ENCODE data around the gene TNIK.
"Not testable (repeated sequence)": the region's sequence is repeated elsewhere in the genome, so short reads cannot be mapped to it uniquely, and the experiment has no call there.

Gene TNIK

DNA sequence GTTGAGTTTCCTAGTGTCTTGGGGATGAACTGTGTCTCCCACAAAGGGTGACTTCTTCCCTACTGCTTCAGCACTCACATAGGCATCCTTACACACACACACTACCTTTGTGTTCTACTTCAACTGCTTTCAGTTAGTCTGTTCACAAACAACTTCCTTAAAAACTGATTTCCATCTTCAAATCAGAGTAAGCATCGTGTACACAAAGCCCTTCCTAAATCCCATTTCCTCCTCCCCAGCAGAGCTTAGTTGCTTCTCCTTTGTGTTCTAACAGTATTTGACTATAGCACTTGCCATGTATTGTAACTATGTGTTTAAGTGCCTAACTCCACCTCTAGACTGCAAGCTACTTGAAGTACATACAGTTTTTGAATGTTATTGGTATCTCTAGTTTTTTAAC is 71.7 kb downstream of the TNIK start:
- DNase-seq (ENCODE audit: low read depth in 4 of 4, low spot score in 1 of 4), result no peak

DNA sequence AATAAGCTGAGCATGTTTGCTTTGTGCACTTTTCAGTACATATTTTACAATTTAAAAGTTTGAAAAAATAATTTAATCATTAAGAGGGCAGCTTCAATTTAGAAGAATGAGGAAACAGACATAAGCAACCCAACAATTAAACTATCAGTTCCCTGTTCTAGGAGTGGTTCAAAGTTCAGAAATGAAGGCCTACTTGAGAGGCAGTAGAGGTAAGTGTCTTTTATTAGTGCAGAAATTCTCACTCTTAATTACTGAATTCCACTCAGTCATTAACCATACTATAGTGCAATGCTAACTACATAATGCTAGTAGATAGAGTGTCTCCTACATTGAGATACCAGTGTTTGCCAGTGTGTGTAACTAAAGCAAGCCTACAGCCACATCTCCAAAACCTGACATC is 73.1 kb downstream of the TNIK start:
- DNase-seq (ENCODE audit: low read depth in 4 of 4, low spot score in 1 of 4), result no peak

DNA sequence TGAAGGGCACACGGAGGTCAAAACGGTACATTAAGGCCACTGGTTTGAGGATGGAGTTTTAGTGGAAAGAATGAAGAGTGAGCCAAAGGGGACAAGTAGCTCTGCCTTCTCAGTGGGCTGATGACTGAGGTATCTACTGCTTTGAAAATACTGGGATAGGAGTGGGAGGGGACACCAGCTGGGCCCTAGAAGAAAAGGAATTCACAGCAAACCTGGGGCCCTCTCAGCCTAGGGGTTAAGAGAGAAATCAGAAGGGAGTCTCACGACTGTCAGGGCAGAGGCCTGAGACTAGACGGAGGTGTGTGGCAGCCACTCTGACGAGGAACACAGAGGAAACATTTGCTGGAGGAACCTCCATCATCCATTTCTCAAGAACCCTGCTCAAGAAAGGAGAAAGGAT is 75.1 kb downstream of the TNIK start:
- no peak for DNase-seq (ENCODE audit: low read depth in 4 of 4, low spot score in 1 of 4)

DNA sequence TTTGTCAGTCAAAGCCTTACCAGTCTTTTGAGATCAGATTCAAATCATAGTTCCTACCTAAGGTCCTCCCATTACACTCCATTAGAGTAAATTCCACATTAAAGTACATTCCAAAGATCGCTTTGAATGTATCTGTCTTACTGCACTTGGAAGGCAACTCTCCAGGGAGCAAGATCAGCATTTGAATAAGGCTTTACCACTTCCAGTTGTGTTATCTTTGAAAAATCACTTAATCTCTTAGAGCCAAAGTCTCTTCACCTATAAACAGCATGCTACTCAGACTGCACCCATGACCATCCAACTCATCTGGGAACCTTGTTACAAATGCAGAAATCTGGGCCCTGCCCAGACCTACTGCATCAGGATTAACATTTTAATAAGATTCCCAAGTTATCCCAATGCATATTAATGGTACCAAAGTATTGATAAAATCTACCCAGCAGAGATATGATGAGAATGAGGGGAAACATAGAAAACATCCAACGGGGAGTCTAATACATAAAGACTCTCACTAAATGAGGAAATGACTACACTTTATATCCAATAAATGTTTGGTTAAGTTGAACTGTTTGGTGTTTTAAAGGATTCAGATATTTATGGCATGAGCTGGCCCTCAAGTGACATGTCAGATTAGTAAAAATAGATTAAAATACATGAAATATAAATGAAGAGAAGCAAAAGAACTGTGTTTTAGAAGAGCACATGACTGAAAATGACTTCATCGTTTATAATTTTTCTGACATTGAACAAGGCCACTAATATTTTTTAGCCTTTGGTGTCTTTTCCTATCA is 75.9 kb downstream of the TNIK start:
- no peak for DNase-seq (ENCODE audit: low read depth in 4 of 4, low spot score in 1 of 4)

DNA sequence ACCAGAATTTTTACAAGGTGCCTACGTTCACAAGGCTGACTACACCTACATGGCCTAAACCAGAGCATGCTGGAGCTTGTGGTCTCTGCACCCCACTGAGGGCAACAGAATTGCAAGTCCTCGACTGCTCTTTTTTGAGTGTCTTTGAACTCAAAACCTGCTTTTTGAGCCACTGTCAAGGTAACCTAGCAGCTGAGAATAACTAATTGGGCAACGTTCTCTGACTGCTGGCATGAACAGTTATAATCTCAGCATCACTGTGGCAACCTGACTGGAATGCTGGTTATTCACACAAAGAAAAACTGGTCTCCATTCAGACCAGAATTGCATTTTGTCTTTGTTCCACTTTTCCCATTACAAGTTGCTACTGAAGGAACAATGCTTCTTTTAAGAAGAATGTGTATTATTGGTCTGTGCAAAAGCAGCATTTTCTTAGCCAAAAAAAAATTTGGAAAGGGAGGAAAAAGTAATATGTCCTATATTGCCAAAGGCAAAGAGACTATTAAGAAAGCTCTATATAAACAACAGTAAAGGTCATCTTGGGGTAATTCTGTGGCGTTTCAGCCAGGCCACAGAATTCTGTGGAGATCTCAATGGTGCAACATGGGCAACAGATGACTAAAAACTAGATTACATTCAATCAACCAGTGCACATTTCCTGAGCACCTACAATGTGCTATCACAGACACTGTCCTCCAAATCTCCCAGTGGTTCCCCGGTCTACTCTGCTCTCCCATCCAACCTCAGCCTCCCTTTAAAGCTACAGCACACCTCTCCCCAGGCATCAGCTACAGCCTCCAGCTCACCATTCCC is 76.8 kb downstream of the TNIK start:
- no peak for DNase-seq (ENCODE audit: low read depth in 4 of 4, low spot score in 1 of 4)

DNA sequence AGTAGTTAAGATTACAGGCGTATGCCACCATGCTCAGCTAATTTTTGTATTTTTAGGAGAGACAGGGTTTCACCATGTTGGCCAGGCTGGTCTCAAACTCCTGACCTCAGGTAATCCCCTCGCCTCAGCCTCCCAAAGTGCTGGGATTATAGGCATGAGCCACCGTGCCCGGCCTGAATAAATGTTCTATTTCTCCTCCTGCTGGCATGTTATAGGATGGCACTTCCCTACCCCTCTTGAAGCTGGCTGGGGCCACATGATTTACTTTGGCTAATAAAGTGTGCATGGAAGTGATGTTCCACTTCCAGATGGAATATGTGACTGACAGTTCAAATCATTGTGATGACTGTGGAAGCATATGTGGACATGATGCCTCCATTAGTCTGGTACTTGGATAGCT is 77.9 kb downstream of the TNIK start:
- DNase-seq (ENCODE audit: low read depth in 4 of 4, low spot score in 1 of 4), result not testable (repeated sequence)

DNA sequence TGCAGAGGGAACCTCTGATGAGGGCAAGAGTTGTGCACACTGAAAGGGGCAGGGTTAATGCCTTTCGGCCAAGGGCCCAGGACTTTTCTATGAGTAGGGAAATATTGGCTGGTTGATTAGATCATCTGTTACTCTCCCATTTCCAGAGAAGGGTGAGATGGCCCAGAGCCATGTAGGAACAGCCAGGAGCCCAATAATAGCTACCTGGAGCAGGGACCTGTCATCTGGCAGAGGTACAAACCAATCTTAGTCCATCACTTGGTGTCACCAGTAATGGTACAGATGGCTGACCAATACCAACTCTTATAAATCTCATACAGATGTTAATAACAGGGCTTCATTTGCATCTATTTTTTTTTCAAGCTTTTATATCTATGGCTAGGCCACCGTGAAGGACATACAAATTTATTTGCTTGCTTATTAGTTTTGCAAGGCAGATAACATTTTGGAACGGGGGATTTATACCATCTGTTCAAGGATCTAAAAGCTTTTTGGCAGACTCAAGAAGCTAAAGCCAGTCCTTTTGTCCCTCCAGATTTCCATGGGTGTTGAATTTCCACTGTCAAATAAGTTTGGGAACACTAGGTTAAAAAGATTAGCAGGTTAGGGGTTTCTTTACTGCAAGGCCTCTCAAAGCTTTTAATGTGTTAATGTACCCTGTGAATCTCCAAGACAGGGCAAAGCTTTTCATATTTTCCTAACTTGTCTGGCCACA is 79.3 kb downstream of the TNIK start:
- DNase-seq (ENCODE audit: low read depth in 4 of 4, low spot score in 1 of 4), result no peak

DNA sequence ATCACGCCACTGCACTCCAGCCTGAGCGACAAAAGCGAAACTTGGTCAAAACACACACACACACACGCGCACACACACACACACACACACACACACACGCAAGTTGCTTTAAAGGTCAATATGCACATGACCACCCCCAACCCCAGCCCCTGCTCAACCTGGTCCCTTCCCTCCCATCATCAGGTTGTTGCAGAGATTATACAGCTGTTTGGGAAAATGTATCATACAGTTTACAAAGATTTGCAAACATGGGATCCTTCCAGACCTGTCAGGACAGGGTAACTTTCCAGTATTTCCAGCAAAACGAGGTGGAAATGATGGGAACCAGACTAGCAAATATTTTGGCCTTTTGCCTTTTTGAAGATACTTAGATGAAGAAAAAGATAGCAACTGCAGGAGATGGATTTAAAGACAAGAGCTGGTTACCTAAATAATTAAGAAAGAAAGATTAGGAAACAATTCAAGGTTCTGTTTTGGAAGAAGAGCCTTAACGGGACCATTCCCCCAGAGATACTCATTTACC is 80.2 kb downstream of the TNIK start:
- no peak for DNase-seq (ENCODE audit: low read depth in 4 of 4, low spot score in 1 of 4)

DNA sequence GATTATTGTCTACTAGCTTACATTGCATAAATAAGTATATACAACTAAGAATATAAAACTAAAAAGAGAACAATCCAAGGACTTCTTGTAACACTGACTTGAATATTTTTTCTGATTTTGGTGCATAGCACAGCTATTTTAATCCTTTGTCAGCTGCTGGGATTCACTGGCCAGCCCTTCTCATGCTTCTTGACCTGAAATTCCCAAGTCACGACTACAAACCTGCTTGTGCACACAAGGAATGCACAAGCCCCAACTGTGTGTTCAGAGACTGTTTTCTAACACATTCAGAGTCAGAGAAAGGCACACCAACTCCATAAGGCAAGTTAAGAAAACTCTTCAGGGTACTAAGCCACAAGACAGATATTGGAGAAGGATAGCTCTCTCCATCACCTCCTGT is 80.9 kb downstream of the TNIK start:
- DNase-seq (ENCODE audit: low read depth in 4 of 4, low spot score in 1 of 4), result no peak

DNA sequence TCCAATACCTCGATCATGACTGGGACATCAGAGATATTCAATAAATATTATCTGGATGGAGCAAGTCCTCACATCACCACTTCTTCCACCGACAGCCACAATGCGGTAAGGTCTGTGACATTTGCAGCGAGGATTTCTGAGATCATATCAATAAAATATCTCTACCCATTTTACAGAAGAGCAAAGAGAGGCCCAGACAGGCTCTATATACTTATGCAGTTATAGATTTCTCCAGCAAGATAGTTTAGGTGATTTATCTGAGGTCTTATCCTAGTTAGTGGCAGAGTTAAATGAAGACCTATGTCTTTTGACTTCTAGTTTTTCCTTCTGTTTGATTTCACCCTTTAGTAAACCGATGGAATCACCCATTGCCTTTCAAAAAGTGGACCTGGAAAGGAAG is 81.6 kb downstream of the TNIK start:
- no peak for DNase-seq (ENCODE audit: low read depth in 4 of 4, low spot score in 1 of 4)

DNA sequence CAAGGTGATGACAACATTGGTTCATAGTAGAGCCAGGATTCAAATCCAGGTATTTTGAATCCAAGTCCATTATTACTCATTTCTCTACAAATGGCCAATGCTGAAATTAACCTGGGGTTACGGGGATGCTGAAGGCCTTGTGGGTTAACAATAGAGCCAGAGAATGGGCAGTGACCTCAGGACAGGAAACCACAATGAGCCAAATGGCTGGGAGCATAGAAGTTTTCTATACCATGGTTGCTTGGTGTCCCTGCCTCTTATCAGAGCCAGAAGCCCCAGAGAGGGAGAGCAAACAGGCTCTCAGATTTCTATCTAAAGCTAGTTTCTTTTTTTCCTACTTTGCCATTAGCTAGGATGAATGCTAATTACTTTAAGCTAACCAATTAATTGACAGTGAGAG is 82.3 kb downstream of the TNIK start:
- DNase-seq (ENCODE audit: low read depth in 4 of 4, low spot score in 1 of 4), result no peak

DNA sequence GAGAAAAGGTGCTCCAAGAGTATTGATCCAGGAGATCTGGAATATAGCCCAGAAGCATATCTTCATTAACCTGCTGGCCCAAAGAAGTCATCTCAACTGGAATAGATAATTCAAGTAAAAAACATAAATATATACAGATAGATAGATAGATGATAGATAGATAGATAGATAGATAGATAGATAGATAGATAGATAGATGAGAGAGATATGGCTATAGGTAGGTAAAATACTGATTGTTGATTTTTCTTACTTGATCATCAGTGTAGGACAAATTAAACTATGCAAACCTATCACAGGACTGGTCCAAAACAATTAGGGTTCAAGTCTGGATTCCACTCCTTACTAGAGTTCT is 83.6 kb downstream of the TNIK start:
- DNase-seq (ENCODE audit: low read depth in 4 of 4, low spot score in 1 of 4), result no peak

DNA sequence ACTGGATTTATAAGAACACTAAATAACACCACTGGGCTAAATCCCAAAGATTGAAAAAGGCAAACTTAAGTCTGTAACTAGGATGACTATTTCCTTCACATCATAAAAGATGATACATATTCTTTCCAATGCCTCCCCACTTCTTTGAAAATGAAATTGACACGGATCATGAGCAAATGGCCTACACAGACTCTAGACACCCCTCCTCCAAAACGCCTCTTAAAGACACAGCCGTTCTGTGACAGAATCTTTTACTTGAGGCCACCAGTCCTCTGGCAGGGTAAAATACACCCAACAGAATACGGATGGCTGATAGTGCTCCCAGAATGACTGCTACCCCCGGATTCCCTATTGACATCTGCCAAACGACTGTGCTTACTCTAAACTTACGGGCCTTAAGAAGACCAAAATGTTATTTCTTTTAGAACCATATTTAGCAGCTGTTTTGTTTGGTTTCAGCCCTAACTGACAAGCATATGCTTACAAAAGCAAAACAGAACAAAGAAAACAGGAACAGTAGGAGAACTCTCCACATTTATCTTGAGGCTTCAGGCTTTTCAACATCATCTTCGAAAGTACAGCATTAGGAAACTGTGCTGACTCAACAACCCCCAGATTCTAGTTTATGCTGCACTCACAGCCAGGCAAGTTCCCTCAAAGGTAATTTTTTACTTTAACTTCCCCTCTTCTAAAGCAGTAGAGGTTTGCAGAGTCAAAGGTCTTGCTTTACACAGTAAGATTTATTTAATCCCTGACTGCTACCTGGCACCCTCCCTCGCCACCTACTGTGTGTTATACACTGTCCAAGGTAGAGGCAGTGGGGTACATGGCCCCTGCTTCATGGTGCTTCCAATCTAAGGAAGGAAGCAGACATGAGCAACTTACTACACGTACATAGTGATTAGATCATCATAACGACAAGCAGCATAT is 84.3 kb downstream of the TNIK start:
- DNase-seq (ENCODE audit: low read depth in 4 of 4, low spot score in 1 of 4), result no peak

DNA sequence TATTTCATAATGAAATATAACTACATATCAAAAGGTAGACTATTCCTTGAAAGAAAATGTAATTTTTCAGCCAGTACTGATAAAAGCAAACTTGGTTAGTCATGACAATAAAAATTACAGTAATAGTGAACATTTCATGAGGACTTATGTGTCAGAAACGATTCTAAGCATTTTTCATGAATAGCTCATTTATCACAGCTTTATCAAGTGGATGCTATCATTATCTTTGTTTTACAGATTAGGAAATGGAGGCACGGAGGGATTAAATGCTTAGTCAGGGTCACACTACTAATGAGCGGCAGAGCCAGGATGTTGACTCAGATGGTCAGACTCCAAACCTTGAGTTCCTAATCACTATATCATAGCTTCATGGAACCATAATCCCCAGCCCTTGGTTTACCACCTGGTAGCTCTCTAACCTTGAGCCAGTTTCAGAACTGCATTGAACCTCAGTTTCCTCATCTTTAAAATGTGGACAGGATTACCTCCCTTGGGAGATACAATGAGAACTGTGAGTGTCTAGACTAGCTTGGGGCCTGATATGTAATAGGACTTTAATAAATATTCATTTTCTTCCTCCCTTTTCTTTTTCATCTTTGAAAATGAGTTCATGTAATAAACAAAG is 85.4 kb downstream of the TNIK start:
- DNase-seq (ENCODE audit: low read depth in 4 of 4, low spot score in 1 of 4), result no peak

DNA sequence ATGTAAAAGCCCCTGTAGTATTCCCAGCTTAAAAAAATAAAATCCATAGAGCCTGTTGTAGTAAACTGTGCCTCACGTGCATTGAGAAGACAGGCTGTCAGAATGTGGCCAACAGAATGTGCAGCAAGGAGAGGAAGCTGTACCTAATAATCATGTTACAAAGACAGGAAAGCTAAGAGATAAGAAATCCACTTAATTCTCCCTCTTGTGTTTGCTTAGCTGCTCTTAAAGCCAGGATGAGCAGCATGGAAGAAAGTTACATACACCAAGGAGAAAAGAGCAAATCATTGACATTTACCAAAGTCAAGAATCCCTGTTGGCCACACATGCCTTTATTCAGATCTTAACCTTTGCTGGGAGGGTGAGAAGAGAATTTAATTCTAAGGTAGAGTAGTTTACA is 85.9 kb downstream of the TNIK start:
- DNase-seq (ENCODE audit: low read depth in 4 of 4, low spot score in 1 of 4), result no peak

DNA sequence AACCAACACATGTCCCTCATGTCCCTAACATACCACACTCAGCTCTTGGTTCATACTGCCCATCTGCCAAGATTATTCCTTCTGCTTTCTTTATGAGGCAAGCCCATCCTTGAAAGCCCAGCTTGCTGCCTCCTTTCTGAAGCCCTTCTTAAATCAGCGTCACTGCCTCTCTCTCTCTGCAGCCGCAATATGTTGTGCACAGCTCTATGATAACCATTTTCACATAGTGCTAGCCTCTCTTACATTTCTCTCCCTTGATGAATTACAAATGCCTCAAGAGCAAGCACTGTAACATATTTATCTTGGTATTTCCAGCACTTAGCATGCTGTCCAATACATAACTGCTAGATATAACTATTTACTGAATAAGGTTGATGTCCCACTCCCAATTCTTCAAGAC is 86.5 kb downstream of the TNIK start:
- DNase-seq (ENCODE audit: low read depth in 4 of 4, low spot score in 1 of 4), result no peak

DNA sequence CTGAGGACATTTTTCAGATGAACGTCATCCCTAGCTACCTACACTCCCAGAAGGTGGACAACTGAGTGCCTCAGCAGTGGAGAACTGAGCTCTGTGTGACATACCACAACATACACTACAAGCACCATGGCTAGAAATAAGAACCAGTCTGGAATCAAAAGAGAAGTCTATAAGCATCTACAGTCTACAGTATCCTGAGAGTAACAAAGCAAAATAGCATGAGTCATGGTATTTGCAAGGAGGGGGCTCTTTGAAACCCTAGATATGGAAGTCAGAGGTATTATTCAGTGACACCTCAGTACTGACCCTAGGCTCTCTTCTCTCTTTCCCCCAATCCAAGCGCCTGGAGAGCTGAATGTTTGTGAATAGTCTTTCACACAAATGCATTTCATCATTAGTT is 87.5 kb downstream of the TNIK start:
- no peak for DNase-seq (ENCODE audit: low read depth in 4 of 4, low spot score in 1 of 4)

DNA sequence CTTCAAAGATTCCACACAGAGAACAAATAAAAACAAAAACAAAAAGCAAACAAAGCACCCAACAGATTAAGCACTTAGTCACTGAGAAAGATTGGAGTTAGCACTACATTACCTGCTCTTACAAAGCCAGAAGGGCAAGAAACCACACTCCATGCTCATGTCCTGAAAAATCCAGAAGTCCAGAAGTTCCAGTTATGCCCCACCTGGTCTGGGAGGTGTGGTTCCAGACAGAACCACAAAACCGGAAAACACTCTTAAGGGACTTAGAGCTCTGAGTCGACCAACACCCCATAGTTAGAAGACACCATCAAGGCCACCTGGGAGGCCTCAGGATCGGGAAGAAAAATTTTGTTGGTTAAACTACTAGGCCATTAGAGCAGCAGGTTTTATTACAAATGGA is 88.9 kb downstream of the TNIK start:
- DNase-seq (ENCODE audit: low read depth in 4 of 4, low spot score in 1 of 4), result no peak

DNA sequence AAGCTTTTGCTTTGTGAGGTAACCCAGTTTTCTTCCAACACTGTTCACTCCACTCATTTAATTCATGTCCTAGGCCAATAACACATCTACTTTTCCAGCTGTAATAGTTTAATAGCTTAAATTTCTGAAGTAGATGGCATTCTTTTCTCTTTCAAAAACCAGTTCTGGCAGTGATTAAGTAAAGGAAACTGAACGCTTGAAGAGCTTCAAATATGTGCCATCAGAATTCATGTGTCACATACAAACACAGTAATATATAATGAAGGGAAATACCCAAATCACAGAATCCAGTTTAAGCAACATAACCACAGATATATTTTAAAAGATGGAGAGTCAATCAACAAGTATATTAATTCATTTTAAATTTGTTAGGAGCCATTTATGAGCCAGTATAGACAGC is 91.0 kb downstream of the TNIK start:
- no peak for DNase-seq (ENCODE audit: low read depth in 4 of 4, low spot score in 1 of 4)

DNA sequence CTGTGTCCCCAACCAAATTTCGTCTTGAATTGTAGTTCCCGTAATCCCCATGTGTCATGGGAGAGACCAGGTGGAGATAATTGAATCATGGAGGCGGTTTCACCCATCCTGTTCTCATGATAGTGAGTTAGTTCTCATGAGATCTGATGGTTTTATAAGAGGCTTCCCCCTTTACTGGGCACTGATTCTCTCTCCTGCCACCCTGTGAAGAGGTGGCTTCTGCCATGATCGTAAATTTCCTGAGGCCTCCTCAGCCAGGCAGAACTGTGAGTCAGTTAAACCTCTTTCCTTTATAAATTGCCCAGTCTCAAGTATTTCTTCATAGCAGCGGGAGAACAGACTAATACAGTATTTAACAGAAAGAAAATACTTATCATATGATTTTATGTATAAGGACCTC is 93.5 kb downstream of the TNIK start:
- DNase-seq (ENCODE audit: low read depth in 4 of 4, low spot score in 1 of 4), result not testable (repeated sequence)

Data from stimulated activated CD4-positive, alpha-beta T cell treated with anti-CD3 and anti-CD28 coated beads, Interleukin-1b, Interleukin-23, amount 100 ng/mL, for 24 hours (primary cell).